Measurements from ENCODE around the gene LGR4. TPM values are rescaled to one million over a fixed set of nuclear protein-coding genes. Genes with fewer than 3 reads are reported as not detected.

Gene LGR4
- total and polyA plus RNA-seq, 9 of the 15 experiments (the other 6 are each of a cell fraction or from before 2014, with no cell fraction given) = 0.94 to 10.1 (median 5.8) TPM

DNA sequence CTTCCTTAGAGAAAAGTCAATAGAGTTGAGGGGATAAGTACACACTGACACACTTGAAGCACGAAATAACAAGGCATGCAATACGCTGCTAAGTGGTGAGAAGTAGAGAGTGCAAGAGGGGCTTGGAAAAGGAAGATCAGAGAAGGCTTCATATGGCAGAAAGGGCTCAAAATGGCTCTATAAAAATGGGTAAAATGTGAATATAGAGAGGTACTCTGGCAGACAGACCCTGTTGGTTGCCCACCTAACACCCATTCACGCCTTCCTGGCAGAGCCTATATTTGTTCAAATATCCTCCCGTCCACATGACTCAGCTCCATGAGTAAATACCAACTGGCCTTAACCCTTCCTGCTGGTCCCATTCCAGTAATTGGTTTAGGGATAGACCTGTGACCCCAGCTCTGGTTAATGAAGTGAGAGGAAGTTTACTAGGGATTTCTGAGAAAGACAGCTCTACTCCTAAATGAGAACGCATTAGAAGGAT, 70.7 kb downstream of the LGR4 start:
- no peak for FAIRE-seq
- Histone ChIP-seq H3K79me2 (ENCODE audit: control insufficient read depth, insufficient read depth, low read length) (no peaks in the 10 kb centered on the region), H3K4me3 (no peak overlapping the region), H3K9me1 (ENCODE audit: control insufficient read depth, insufficient read depth, low read length) (no peaks in the 10 kb centered on the region), H3K9me3 (replicated peaks; ENCODE audit: control insufficient read depth, insufficient read depth, low read depth, low read length) (no peaks in the 10 kb centered on the region), H3K27ac (ENCODE audit: extremely low read depth, low read depth, low read length) (no peak overlapping the region), H4K20me1 (replicated peaks; ENCODE audit: control insufficient read depth, insufficient read depth, low read length) (no peaks in the 10 kb centered on the region), H3K27me3 (ENCODE audit: control insufficient read depth in 2 of 2, insufficient read depth in 2 of 2, low read length in 2 of 2) (no peaks in the 10 kb centered on the region), H2AFZ (ENCODE audit: low read depth, low read length) (no peak overlapping the region), H3K4me2 (ENCODE audit: insufficient read depth, low read length) (no peak overlapping the region), H3K9ac (ENCODE audit: insufficient read depth in 1 of 2, low read depth in 2 of 2, low read length in 2 of 2) (no peak overlapping the region; a peak in 1 of 4 replicates), H3K4me1 (replicated peaks in 1 of 2; ENCODE audit: control insufficient read depth in 2 of 2, insufficient read depth in 2 of 2, low read length in 2 of 2) (peaks cover 13 to 30% of the 10 kb centered on the region in 2 experiments; a peak in 4 of 5 replicates), H3K36me3 (ENCODE audit: control insufficient read depth, insufficient read depth, low read length) (no peaks in the 10 kb centered on the region; the same call in 2 of the 3 replicates)
- no peak for ATAC-seq
- intact Hi-C loops (cut with micrococcal nuclease) = no loop called here
- CTCF ChIA-PET (ENCODE audit: low intra/inter-chr PET ratio) = no interaction called here
- no TSS peak for BruUV-seq (replicated peaks)
- POLR2A ChIA-PET = interaction anchor here (1.1 to 1.7 kb wide), 3 partner anchors 14 to 22 kb away, joined by 3 to 5 read pairs (median 5); no protein-coding TSS in a partner anchor
- in situ Hi-C loops (cut with MboI) = no loop called here
- no peak for DNase-seq (ENCODE audit: extremely low read depth in 1 of 4, low spot score in 3 of 4)
- 77% methylated on average over 5 of the region's 5 CpGs for WGBS (ENCODE audit: insufficient coverage, low coverage, missing lambda C conversion rate)
- TF ChIP-seq SIRT6 (IDR thresholded peaks at IDR 0.05; ENCODE audit: low read depth, low read length) = no peak
- TF ChIP-seq, protein P1, sequence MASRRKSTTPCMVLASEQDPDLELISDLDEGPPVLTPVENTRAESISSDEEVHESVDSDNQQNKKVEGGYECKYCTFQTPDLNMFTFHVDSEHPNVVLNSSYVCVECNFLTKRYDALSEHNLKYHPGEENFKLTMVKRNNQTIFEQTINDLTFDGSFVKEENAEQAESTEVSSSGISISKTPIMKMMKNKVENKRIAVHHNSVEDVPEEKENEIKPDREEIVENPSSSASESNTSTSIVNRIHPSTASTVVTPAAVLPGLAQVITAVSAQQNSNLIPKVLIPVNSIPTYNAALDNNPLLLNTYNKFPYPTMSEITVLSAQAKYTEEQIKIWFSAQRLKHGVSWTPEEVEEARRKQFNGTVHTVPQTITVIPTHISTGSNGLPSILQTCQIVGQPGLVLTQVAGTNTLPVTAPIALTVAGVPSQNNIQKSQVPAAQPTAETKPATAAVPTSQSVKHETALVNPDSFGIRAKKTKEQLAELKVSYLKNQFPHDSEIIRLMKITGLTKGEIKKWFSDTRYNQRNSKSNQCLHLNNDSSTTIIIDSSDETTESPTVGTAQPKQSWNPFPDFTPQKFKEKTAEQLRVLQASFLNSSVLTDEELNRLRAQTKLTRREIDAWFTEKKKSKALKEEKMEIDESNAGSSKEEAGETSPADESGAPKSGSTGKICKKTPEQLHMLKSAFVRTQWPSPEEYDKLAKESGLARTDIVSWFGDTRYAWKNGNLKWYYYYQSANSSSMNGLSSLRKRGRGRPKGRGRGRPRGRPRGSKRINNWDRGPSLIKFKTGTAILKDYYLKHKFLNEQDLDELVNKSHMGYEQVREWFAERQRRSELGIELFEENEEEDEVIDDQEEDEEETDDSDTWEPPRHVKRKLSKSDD (conservative IDR thresholded peaks at IDR 0.05; ENCODE audit: low read length) = no peak
- TF ChIP-seq, protein P2, sequence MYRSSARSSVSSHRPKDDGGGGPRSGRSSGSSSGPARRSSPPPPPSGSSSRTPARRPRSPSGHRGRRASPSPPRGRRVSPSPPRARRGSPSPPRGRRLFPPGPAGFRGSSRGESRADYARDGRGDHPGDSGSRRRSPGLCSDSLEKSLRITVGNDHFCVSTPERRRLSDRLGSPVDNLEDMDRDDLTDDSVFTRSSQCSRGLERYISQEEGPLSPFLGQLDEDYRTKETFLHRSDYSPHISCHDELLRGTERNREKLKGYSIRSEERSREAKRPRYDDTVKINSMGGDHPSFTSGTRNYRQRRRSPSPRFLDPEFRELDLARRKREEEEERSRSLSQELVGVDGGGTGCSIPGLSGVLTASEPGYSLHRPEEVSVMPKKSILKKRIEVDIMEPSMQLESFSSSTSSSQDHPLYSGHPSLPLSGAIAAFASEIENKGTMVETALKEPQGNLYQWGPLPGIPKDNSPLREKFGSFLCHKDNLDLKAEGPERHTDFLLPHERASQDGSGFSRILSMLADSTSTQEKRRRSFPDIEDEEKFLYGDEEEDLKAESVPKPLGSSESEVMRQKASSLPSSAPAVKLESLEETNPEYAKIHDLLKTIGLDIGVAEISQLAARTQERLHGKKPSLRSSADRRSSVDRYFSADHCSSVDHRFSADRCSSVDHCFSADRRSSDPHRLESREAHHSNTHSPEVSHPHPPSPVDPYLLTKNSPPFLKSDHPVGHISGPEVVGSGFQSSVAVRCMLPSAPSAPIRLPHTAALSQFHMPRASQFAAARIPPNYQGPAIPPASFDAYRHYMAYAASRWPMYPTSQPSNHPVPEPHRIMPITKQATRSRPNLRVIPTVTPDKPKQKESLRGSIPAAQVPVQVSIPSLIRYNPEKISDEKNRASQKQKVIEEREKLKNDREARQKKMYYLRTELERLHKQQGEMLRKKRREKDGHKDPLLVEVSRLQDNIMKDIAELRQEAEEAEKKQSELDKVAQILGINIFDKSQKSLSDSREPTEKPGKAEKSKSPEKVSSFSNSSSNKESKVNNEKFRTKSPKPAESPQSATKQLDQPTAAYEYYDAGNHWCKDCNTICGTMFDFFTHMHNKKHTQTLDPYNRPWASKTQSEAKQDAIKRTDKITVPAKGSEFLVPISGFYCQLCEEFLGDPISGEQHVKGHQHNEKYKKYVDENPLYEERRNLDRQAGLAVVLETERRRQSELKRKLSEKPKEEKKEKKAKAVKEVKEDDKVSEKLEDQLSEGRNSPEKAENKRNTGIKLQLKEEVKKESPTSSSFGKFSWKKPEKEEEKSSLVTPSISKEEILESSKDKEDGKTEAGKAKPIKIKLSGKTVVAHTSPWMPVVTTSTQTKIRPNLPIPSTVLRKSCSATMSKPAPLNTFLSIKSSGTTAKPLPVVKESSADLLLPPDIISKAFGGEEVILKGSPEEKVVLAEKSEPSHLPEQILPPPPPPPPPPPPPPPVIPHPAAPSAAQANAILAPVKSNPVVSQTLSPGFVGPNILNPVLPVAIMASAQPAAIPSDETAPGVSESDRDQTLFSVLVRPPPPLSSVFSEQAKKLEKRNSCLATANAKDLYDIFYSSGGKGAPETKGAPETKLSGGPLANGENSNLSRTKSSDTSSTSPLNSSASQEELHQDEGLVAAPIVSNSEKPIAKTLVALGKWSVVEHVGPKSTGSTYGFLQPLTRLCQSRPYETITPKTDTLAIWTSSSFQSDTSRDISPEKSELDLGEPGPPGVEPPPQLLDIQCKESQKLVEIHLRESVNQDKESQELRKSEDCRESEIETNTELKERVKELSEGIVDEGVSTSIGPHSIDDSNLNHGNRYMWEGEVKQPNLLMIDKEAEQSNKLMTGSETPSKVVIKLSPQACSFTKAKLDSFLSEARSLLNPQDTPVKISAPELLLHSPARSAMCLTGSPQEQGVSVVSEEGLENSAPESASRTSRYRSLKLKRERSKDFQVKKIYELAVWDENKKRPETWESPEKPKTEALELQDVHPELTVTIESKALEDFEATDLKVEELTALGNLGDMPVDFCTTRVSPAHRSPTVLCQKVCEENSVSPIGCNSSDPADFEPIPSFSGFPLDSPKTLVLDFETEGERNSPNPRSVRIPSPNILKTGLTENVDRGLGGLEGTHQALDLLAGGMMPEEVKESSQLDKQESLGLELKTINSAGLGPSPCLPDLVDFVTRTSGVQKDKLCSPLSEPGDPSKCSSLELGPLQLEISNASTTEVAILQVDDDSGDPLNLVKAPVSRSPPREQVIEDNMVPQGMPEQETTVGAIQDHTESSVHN (IDR thresholded peaks at IDR 0.05; ENCODE audit: borderline replicate concordance in 1 of 2, low read depth in 1 of 2) = no peak
- TF ChIP-seq TEAD2 (tag; IDR thresholded peaks at IDR 0.05) = no peak
- no peak for TF ChIP-seq KLF10 (CRISPR knock-in tag; IDR thresholded peaks at IDR 0.05)
- TF ChIP-seq PYGO2 (tag; IDR thresholded peaks at IDR 0.05) = no peak
